ENCODE data around the gene NLGN3. TPM values are rescaled to one million over a fixed set of nuclear protein-coding genes. Genes with fewer than 3 reads are reported as not detected.

Gene NLGN3
- total and polyA plus RNA-seq, 2 donors (not counting 1 experiment from before 2014, with no cell fraction given), result 0.81 to 1.3 TPM

GRCh38 chrX:71181910-71182799 lies 37.5 kb downstream of the NLGN3 start:
- intact Hi-C loops (cut with micrococcal nuclease), result loop anchor here (1.0 to 5.0 kb wide), 6 partner anchors 16 to 184 kb away; partner anchors contain the start of genes IL2RG, NONO, SNX12 and TAF1
- TF ChIP-seq CTCF (IDR thresholded peaks at IDR 0.05), result no peak
- TF ChIP-seq EZH2 (IDR thresholded peaks at IDR 0.05; ENCODE audit: borderline replicate concordance, insufficient read depth, low read depth, low read length, poor library complexity, severe bottlenecking), result no peak
- no peaks in the 10 kb centered on the region for H4K20me1 ChIP-seq (ENCODE audit: control insufficient read depth, insufficient read depth, low read length, poor library complexity, severe bottlenecking)
- peak overlapping the region; percentile 80 for H3K4me2 ChIP-seq (replicated peaks; ENCODE audit: low read depth, low read length, poor library complexity, severe bottlenecking)
- peak; percentile 89 for ATAC-seq (ENCODE audit: low read depth)
- POLR2A ChIA-PET, result interaction anchor here (0.7 to 2.3 kb wide), 11 partner anchors 15 to 184 kb away, joined by 3 to 23 read pairs (median 6); partner anchors contain the start of genes IL2RG, MED12, NONO and SNX12
- no peaks in the 10 kb centered on the region for H3K9me3 ChIP-seq (ENCODE audit: control extremely low read depth in 1 of 3, control insufficient read depth in 2 of 3, insufficient read depth in 1 of 3, low read length in 2 of 3)
- Mint-ChIP-seq H3K27me3 (no peaks in the 10 kb centered on the region), H3K9me3 (ENCODE audit: insufficient read depth) (no peaks in the 10 kb centered on the region), H3K4me3 (peak overlapping the region; percentile 98), H3K27ac (peak overlapping the region; percentile 99), H3K4me1 (peaks cover 15% of the 10 kb centered on the region)
- peak overlapping the region; percentile 60 to 77 (median 66) for H3K4me3 ChIP-seq (ENCODE audit: control extremely low read depth in 1 of 5, extremely low read depth in 1 of 5, insufficient read depth in 1 of 5, low read depth in 2 of 5, low read length in 4 of 5)
- H3K27me3 ChIP-seq (replicated peaks in 1 of 4; ENCODE audit: control extremely low read depth in 1 of 4, control insufficient read depth in 3 of 4, insufficient read depth in 4 of 4, low read length in 3 of 4), result no peaks in the 10 kb centered on the region
- peaks cover 5 to 15% of the 10 kb centered on the region in 2 donors for H3K4me1 ChIP-seq (ENCODE audit: control insufficient read depth in 2 of 2, insufficient read depth in 2 of 2, low read length in 2 of 2)
- peak; percentile 90 for DNase-seq
- H2AFZ ChIP-seq (ENCODE audit: insufficient read depth, low read depth, low read length, poor library complexity, severe bottlenecking), result peak overlapping the region; percentile 87
- CTCF ChIA-PET, result interaction anchor here (0.7 to 5.1 kb wide), 8 partner anchors 9 to 413 kb away, joined by 3 to 39 read pairs (median 4); partner anchors contain the start of genes NONO and TAF1
- peak overlapping the region; percentile 87 to 92 for H3K27ac ChIP-seq (ENCODE audit: low read length in 2 of 2)
- 1% methylated on average over 16 of the region's 42 CpGs for WGBS (ENCODE audit: insufficient coverage)
- peaks cover 0 to 5% of the 10 kb centered on the region in 2 experiments for H3K36me3 ChIP-seq (replicated peaks in 1 of 2; ENCODE audit: control extremely low read depth in 1 of 2, control insufficient read depth in 1 of 2, extremely low read depth in 1 of 2, insufficient read depth in 2 of 2, low read length in 1 of 2)
- H3K9ac ChIP-seq (ENCODE audit: low read length), result peak overlapping the region; percentile 84
- no peaks in the 10 kb centered on the region for H3K79me2 ChIP-seq (ENCODE audit: control insufficient read depth, insufficient read depth, low read length)
